Esophagus squamous epithelium (tissue), 4 donors: Measurements from ENCODE around the gene B3GALT6.

Experiments used
- POLR2A ChIP-seq, 4 donors: fragments of 450-650 bp; IDR thresholded peaks; one replicate each; pipeline ENCODE4 v1.6.1; 2017; ENCODE audit warnings: antibody characterized with exemption in 4 of 4, mild to moderate bottlenecking in 4 of 4, moderate library complexity in 3 of 4
- TF ChIP-seq, protein P1 (sequence below), 6 experiments: fragments of 450-650 bp in 4 of 6; fragments of 200-600 bp in 2 of 6; sonication (generic) in 2 of 6; IDR thresholded peaks; one replicate each; pipeline ENCODE4 v1.5.1; 2016 to 2019; ENCODE audit warnings: antibody characterized with exemption in 6 of 6, mild to moderate bottlenecking in 4 of 6, moderate library complexity in 4 of 6

DNA sequence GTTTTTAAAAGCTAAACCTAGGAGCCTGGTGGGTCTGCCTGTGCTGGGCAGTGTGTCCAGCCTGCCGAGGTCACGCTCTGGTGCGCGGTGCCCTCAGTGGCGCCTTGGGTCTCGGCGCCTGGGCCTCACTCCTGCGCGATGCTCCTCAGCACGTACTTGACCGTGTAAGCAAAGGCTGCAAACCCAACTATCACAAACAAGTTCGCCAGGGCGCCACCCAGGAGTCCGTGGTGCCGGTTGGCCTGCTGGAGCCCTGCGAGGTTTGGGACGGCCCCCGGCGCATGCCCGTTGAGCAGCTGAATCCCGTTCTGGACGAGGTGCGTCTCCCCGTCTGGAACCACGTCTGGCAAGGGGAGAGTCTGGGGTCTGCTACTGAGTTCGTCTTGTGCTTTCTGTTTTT lies 23.0 kb downstream of the B3GALT6 start:
- TF ChIP-seq POLR2A (IDR thresholded peaks at IDR 0.05) = no peak
- TF ChIP-seq, protein P1, sequence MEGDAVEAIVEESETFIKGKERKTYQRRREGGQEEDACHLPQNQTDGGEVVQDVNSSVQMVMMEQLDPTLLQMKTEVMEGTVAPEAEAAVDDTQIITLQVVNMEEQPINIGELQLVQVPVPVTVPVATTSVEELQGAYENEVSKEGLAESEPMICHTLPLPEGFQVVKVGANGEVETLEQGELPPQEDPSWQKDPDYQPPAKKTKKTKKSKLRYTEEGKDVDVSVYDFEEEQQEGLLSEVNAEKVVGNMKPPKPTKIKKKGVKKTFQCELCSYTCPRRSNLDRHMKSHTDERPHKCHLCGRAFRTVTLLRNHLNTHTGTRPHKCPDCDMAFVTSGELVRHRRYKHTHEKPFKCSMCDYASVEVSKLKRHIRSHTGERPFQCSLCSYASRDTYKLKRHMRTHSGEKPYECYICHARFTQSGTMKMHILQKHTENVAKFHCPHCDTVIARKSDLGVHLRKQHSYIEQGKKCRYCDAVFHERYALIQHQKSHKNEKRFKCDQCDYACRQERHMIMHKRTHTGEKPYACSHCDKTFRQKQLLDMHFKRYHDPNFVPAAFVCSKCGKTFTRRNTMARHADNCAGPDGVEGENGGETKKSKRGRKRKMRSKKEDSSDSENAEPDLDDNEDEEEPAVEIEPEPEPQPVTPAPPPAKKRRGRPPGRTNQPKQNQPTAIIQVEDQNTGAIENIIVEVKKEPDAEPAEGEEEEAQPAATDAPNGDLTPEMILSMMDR (IDR thresholded peaks at IDR 0.05) = no peak
